NCI-H1092 (cell line): ENCODE data around the gene ZNF2.

ENCODE experiments used
- DNase-seq: peaks from one replicate; lab custom pipeline; 2025; lab: John Stamatoyannopoulos, UW

Gene ZNF2

GRCh38 chr2:95206096-95206495 is 40.5 kb downstream of the ZNF2 start:
- no peak for DNase-seq

DNA sequence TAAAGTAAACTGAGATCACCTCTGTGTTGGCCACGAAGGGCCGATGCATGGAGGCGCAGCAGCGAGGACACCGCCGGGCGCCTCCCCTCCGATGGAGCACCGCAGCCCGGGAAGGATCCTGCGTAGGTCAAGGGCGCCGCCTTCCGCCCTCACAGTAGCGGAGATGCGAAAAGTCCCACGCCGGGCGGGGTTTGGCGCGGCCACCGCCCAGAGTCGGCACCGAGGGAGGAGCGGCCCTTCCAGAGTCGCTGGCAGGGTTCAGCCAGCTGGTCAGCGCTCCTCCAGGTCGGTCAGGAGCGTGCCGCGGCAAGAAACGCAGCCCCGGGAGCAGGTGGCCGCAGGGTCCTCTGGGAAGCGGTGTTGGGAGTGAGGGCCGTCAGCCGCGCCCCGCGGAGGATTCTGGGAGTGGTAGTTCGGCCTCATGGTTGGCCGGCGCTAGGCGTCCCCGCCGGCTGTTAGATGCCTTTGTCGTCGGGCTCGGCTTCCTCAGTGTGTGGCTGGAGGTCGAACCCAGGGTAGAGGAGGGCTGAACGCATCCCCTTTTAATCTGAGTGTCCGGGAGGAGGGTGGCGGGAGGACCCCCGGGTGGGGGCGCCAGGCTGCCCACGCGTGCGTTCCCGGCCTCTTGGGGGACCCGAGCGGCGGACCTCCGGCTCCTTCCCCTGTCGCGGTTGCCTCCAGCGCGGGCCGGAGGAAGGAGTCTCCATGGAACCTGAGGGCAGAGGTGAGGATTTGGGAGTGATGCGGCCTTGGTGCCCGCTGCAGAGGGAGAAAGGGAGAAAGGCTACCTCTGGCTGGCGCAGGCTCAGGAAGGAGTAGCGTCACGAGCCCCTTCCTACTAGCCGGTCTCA is 41.7 kb downstream of the ZNF2 start, which contains the start of gene ZNF892:
TSS of gene ZNF892 (plus strand) at position 411 of the 851 bp plus-strand sequence. CDS start at position 706, 295 bp downstream.
- peak; percentile 73 for DNase-seq

DNA sequence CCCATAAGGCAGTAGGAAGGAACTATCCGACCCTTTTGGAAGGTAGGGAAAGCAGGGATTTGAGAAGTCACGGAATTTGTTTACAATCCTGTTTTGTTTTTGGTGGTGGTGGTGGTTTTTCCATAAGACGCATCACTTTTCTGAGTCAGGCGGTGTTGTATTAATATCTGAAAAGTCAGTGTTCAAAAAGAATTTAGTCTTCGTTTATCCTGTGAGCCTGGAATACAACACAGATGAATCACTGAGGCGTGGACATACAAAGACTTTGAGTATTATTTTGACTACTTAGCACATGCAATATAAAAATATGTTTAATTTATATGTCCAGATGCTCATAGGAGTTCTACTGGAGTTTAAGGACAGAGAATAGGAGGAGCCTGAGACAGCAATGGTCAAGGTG is 42.5 kb downstream of the ZNF2 start:
- DNase-seq: no peak

DNA sequence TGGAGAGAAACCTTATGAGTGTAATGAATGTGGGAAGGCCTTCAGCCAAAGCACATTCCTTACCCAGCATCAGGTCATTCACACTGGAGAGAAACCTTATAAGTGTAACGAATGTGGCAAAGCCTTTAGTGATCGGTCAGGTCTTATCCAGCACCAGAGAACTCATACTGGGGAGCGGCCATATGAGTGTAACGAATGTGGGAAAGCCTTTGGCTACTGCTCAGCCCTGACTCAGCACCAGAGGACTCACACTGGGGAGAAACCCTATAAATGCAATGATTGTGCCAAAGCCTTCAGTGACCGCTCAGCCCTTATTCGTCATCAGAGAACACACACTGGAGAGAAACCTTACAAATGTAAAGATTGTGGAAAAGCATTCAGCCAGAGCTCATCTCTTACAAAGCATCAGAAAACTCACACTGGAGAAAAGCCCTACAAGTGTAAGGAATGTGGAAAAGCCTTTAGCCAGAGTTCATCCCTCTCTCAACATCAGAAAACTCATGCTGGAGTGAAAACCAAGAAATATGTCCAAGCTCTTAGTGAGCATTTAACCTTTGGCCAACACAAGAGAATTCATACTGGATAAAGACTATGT is 49.5 kb downstream of the ZNF2 start:
- no peak for DNase-seq

DNA sequence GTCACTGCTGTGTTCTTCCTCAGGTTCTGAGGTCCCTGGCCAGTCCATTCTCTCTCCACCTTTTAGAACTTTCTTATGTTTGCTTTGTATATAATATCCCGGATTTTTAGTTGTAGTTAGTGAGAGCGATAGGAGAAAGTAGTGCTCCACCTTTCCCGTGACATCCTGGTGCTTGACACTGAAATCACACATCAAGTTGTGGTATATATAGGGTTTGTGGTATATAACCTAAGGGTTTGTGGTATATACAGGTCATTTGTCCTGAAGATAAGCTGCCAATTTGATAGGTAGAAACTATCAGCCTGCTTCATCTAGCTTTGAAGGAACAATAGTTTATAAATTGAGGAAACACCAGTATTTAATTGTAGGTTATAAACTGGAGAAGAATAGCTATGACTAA is 54.8 kb downstream of the ZNF2 start:
- no peak for DNase-seq

DNA sequence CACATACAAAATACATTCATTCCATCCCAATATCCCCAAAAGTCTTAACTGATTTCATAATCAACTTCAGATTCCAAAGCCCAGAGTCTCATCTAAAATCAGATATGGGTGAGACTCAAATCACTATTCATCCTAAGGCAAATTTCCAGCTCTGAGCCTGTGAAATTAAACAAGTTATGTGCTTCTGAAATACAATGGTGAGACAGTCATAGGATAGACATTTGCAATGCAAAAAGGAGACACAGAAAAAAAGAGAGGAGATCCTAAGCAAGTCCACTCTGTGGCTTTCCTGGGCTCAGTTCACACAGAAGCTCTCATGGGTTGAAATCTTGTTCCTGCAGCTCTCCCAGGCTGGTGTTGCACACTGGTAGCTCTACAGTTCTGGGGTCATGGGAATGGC is 60.0 kb downstream of the ZNF2 start:
- no peak for DNase-seq

- DNase-seq: peak; percentile 40
Measured at GRCh38 chr2:95231723-95232122, 66.1 kb downstream of the ZNF2 start.

- no peak for DNase-seq
Measured at GRCh38 chr2:95232232-95232631, 66.6 kb downstream of the ZNF2 start.
